Osteocyte (in vitro differentiated cells): ENCODE data around the gene AFP. TPM values are rescaled to one million over a fixed set of nuclear protein-coding genes. Genes with fewer than 3 reads are reported as not detected.

Experiments used
- DNase-seq: peaks from one replicate; pipeline ENCODE4 v3.0.0; 2021; ENCODE audit warnings: mixed read lengths; ENCODE audit not compliant: unreplicated experiment; ENCODE audit errors: extremely low spot score
- H3K27ac Mint-ChIP-seq: one replicate; pipeline ENCODE4 v1.8.0; 2021; ENCODE audit warnings: mild to moderate bottlenecking, mixed read lengths; ENCODE audit not compliant: unreplicated experiment
- H3K27me3 Mint-ChIP-seq: one replicate; pipeline ENCODE4 v1.8.0; 2021; ENCODE audit warnings: mixed read lengths; ENCODE audit not compliant: unreplicated experiment
- H3K36me3 Mint-ChIP-seq: one replicate; pipeline ENCODE4 v1.8.0; 2021; ENCODE audit warnings: mixed read lengths; ENCODE audit not compliant: unreplicated experiment
- H3K4me1 Mint-ChIP-seq: one replicate; pipeline ENCODE4 v1.8.0; 2021; ENCODE audit warnings: mixed read lengths; ENCODE audit not compliant: unreplicated experiment
- H3K4me3 Mint-ChIP-seq: one replicate; pipeline ENCODE4 v1.8.0; 2021; ENCODE audit warnings: mild to moderate bottlenecking, moderate library complexity, mixed read lengths; ENCODE audit not compliant: unreplicated experiment
- H3K9me3 Mint-ChIP-seq: one replicate; pipeline ENCODE4 v1.8.0; 2021; ENCODE audit warnings: mixed read lengths; ENCODE audit not compliant: unreplicated experiment
- total RNA-seq: library from RNA; stranded (reverse); gene quantifications from 2 replicates; pipeline ENCODE4 v1.2.1, GENCODE V29; 2021
- TF ChIP-seq, protein P1 (sequence below): fragments of 200-600 bp; sonication (generic); IDR thresholded peaks from 2 replicates; pipeline ENCODE4 v1.5.0; 2021; ENCODE audit warnings: antibody characterized with exemption, mild to moderate bottlenecking, moderate library complexity

AFP gene
- total RNA-seq, 1 donor from 2014 or later, result not detected

DNA sequence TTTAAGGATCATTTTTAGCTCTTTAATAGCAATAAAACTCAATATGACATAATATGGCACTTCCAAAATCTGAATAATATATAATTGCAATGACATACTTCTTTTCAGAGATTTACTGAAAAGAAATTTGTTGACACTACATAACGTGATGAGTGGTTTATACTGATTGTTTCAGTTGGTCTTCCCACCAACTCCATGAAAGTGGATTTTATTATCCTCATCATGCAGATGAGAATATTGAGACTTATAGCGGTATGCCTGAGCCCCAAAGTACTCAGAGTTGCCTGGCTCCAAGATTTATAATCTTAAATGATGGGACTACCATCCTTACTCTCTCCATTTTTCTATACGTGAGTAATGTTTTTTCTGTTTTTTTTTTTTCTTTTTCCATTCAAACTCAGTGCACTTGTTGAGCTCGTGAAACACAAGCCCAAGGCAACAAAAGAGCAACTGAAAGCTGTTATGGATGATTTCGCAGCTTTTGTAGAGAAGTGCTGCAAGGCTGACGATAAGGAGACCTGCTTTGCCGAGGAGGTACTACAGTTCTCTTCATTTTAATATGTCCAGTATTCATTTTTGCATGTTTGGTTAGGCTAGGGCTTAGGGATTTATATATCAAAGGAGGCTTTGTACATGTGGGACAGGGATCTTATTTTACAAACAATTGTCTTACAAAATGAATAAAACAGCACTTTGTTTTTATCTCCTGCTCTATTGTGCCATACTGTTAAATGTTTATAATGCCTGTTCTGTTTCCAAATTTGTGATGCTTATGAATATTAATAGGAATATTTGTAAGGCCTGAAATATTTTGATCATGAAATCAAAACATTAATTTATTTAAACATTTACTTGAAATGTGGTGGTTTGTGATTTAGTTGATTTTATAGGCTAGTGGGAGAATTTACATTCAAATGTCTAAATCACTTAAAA is 16.6 kb upstream of the AFP start:
- Mint-ChIP-seq H3K27ac (no peak overlapping the region), H3K27me3 (peaks cover 23% of the 10 kb centered on the region), H3K9me3 (no peaks in the 10 kb centered on the region), H3K4me1 (no peaks in the 10 kb centered on the region), H3K4me3 (no peak overlapping the region), H3K36me3 (no peaks in the 10 kb centered on the region)
- DNase-seq, result no peak
- TF ChIP-seq, protein P1, sequence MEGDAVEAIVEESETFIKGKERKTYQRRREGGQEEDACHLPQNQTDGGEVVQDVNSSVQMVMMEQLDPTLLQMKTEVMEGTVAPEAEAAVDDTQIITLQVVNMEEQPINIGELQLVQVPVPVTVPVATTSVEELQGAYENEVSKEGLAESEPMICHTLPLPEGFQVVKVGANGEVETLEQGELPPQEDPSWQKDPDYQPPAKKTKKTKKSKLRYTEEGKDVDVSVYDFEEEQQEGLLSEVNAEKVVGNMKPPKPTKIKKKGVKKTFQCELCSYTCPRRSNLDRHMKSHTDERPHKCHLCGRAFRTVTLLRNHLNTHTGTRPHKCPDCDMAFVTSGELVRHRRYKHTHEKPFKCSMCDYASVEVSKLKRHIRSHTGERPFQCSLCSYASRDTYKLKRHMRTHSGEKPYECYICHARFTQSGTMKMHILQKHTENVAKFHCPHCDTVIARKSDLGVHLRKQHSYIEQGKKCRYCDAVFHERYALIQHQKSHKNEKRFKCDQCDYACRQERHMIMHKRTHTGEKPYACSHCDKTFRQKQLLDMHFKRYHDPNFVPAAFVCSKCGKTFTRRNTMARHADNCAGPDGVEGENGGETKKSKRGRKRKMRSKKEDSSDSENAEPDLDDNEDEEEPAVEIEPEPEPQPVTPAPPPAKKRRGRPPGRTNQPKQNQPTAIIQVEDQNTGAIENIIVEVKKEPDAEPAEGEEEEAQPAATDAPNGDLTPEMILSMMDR, result no peak

DNA sequence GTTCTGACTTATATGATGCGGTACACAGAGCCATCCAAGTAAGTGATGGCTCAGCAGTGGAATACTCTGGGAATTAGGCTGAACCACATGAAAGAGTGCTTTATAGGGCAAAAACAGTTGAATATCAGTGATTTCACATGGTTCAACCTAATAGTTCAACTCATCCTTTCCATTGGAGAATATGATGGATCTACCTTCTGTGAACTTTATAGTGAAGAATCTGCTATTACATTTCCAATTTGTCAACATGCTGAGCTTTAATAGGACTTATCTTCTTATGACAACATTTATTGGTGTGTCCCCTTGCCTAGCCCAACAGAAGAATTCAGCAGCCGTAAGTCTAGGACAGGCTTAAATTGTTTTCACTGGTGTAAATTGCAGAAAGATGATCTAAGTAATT is 15.4 kb upstream of the AFP start:
- no peak overlapping the region for H3K4me3 Mint-ChIP-seq
- H3K27ac Mint-ChIP-seq, result no peak overlapping the region

DNA sequence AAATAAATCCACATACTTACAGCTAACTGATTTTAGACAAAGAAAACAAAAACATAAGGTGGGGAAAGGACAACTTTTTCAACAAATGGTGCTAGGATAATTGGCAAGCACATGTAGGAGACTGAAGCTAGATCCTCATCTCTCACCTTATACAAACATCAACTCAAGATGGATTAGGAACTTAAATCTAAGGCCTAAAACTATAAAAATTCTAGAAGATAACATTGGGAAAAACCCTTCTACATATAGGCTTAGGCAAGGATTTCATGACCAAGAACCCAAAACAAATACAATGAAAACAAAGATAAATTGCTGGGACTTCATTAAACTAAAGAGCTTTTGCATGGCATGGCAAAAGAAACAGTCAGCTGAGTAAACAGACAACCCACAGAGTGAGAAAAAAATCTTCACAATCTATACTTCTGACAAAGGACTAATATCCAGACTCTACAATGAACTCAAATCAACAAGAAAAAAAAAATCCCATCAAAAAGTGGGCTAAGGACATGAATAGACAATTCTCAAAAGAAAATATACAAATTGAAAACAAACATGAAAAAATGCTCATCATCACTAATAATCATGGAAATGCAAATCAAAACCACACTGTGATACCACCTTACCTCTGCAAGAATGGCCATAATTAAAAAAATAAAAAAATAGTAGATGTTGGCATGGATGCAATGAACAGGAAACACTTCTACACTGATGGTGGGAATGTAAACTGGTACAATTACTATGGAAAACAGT is 14.1 kb upstream of the AFP start:
- Mint-ChIP-seq H3K4me1 (no peaks in the 10 kb centered on the region), H3K36me3 (no peaks in the 10 kb centered on the region), H3K27ac (no peak overlapping the region), H3K4me3 (no peak overlapping the region), H3K9me3 (no peaks in the 10 kb centered on the region), H3K27me3 (peaks cover 33% of the 10 kb centered on the region)
- no peak for DNase-seq
- TF ChIP-seq, protein P1, result no peak

More for the DNA sequence above, 15.4 kb upstream of the AFP start:
- H3K4me1 Mint-ChIP-seq, result no peaks in the 10 kb centered on the region
- H3K27me3 Mint-ChIP-seq, result peaks cover 24% of the 10 kb centered on the region
- TF ChIP-seq, protein P1, result no peak
- DNase-seq, result no peak
- H3K9me3 Mint-ChIP-seq, result no peaks in the 10 kb centered on the region
- no peaks in the 10 kb centered on the region for H3K36me3 Mint-ChIP-seq

DNA sequence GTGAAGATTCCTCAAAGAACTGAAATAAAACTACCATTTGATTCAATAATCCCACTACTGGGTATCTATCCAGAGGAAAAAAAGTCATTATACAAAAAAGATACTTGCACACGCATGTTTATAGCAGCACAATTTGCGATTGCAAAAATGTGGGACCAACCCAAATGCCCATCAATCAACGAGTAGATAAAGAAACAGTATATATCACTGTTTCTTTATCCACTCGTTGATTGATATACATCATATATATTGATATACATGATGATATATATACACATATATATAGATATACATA is 13.6 kb upstream of the AFP start:
- TF ChIP-seq, protein P1, result no peak
- Mint-ChIP-seq H3K27me3 (peaks cover 34% of the 10 kb centered on the region), H3K4me1 (no peaks in the 10 kb centered on the region), H3K4me3 (no peak overlapping the region), H3K27ac (no peak overlapping the region), H3K36me3 (no peaks in the 10 kb centered on the region), H3K9me3 (no peaks in the 10 kb centered on the region)
- no peak for DNase-seq

DNA sequence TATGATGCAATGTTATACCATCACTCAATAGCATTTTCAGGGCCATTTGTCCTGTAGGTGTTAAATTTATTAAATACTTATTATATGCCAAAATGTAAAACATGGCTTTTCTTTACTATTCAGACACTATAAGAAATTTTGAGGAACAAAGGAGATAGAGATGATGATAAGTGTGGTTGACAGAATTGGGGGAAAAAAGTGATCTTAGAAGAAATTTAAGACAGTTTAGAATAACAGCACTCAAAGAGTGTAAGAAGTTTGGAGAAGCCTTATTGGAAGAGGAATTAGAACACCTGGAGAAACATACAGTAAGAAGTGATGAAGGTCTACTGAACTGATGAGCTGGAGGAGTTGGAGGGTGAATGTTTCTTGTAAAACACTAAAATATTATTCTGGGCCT is 12.8 kb upstream of the AFP start:
- Mint-ChIP-seq H3K27ac (no peak overlapping the region), H3K9me3 (no peaks in the 10 kb centered on the region), H3K4me1 (no peaks in the 10 kb centered on the region), H3K27me3 (peaks cover 39% of the 10 kb centered on the region), H3K36me3 (no peaks in the 10 kb centered on the region), H3K4me3 (no peak overlapping the region)
- DNase-seq, result no peak
- TF ChIP-seq, protein P1, result no peak
